ENCODE data around the gene CIITA. TPM values are rescaled to one million over a fixed set of nuclear protein-coding genes. Genes with fewer than 3 reads are reported as not detected.
"Not testable (repeated sequence)": the region's sequence is repeated elsewhere in the genome, so short reads cannot be mapped to it uniquely, and the experiment has no call there.

The CIITA gene
- total RNA-seq, 2 donors from 2014 or later = 3.2 to 3.4 TPM

GRCh38 chr16:10965440-10966061, 88.5 kb downstream of the CIITA start:
- H3K4me1 ChIP-seq = peaks cover 0 to 24% of the 10 kb centered on the region in 2 donors
- no peak overlapping the region for H3K4me3 ChIP-seq
- H3K36me3 ChIP-seq = peaks cover 14% of the 10 kb centered on the region
- no peak overlapping the region for H3K27ac ChIP-seq
- no peaks in the 10 kb centered on the region for H3K9me3 ChIP-seq
- DNase-seq (ENCODE audit: low spot score) = no peak
- no peaks in the 10 kb centered on the region for H3K27me3 ChIP-seq
- TF ChIP-seq, protein P1, sequence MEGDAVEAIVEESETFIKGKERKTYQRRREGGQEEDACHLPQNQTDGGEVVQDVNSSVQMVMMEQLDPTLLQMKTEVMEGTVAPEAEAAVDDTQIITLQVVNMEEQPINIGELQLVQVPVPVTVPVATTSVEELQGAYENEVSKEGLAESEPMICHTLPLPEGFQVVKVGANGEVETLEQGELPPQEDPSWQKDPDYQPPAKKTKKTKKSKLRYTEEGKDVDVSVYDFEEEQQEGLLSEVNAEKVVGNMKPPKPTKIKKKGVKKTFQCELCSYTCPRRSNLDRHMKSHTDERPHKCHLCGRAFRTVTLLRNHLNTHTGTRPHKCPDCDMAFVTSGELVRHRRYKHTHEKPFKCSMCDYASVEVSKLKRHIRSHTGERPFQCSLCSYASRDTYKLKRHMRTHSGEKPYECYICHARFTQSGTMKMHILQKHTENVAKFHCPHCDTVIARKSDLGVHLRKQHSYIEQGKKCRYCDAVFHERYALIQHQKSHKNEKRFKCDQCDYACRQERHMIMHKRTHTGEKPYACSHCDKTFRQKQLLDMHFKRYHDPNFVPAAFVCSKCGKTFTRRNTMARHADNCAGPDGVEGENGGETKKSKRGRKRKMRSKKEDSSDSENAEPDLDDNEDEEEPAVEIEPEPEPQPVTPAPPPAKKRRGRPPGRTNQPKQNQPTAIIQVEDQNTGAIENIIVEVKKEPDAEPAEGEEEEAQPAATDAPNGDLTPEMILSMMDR (IDR thresholded peaks at IDR 0.05) = no peak

GRCh38 chr16:10966129-10966528, 89.1 kb downstream of the CIITA start:
- no peaks in the 10 kb centered on the region for H3K27me3 ChIP-seq
- H3K9me3 ChIP-seq = no peaks in the 10 kb centered on the region
- no peak overlapping the region for H3K27ac ChIP-seq
- no peak for DNase-seq (ENCODE audit: low spot score)
- TF ChIP-seq, protein P1 (IDR thresholded peaks at IDR 0.05) = no peak
- no peak overlapping the region for H3K4me3 ChIP-seq
- peaks cover 0 to 21% of the 10 kb centered on the region in 2 donors for H3K4me1 ChIP-seq
- peaks cover 14% of the 10 kb centered on the region for H3K36me3 ChIP-seq

DNA sequence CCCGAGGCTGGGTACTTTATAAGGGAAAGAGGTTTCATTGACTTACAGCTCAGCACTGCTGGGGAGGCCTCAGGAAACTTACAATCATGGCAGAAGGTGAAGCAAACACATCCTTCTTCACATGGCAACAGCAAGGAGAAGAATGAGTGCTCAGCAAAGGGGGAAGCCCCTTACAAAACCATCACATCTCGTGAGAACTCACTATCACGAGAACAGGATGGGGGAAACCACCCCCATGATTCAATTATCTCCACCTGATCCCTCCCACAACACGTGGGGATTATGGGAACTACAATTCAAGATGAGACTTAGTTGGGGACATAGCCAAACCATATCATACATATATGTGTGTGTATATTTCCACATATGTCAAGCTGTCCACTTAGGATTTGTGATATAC, 89.6 kb downstream of the CIITA start:
- not testable (repeated sequence) for DNase-seq (ENCODE audit: low spot score); H3K27me3 ChIP-seq; H3K4me3 ChIP-seq; H3K9me3 ChIP-seq; H3K27ac ChIP-seq
- Histone ChIP-seq H3K4me1 (peaks cover 0 to 16% of the 10 kb centered on the region in 2 donors), H3K36me3 (peaks cover 14% of the 10 kb centered on the region)

GRCh38 chr16:10967986-10968385, 91.0 kb downstream of the CIITA start:
- Histone ChIP-seq H3K9me3 (no peaks in the 10 kb centered on the region), H3K4me3 (no peak overlapping the region), H3K27ac (no peak overlapping the region), H3K4me1 (peaks cover 0 to 23% of the 10 kb centered on the region in 2 donors), H3K36me3 (peaks cover 10% of the 10 kb centered on the region), H3K27me3 (no peaks in the 10 kb centered on the region)
- TF ChIP-seq, protein P1 (IDR thresholded peaks at IDR 0.05) = no peak
- no peak for DNase-seq (ENCODE audit: low spot score)

GRCh38 chr16:10968498-10968897, 91.5 kb downstream of the CIITA start:
- H3K27me3 ChIP-seq = no peaks in the 10 kb centered on the region
- TF ChIP-seq, protein P1 (IDR thresholded peaks at IDR 0.05) = no peak
- peaks cover 10% of the 10 kb centered on the region for H3K36me3 ChIP-seq
- H3K27ac ChIP-seq = no peak overlapping the region
- peaks cover 0 to 23% of the 10 kb centered on the region in 2 donors for H3K4me1 ChIP-seq
- H3K4me3 ChIP-seq = no peak overlapping the region
- H3K9me3 ChIP-seq = no peaks in the 10 kb centered on the region
- no peak for DNase-seq (ENCODE audit: low spot score)

GRCh38 chr16:10969615-10970014, 92.6 kb downstream of the CIITA start:
- H3K4me3 ChIP-seq = no peak overlapping the region
- H3K27ac ChIP-seq = no peak overlapping the region
- no peaks in the 10 kb centered on the region for H3K9me3 ChIP-seq
- H3K4me1 ChIP-seq = peaks cover 0 to 19% of the 10 kb centered on the region in 2 donors
- TF ChIP-seq, protein P1 (IDR thresholded peaks at IDR 0.05) = no peak
- no peak for DNase-seq (ENCODE audit: low spot score)
- H3K27me3 ChIP-seq = no peaks in the 10 kb centered on the region
- peaks cover 17% of the 10 kb centered on the region for H3K36me3 ChIP-seq
